A549 (cell line): ENCODE results near the gene ZGLP1. TPM values are rescaled to one million over a fixed set of nuclear protein-coding genes. Genes with fewer than 3 reads are reported as not detected.
A peak's percentile ranks its signal among the peaks of the same experiment; 100 is the strongest.

Source experiments
- ATAC-seq, 2 experiments: fragments of 200-7000 bp in 1 of 2; fragments of >200 bp in 1 of 2; cut with Nextera tagmentation in 1 of 2; cut with Tn5 transposase in 1 of 2; 3 replicates each; pipeline versions ENCODE4 v1.8.0 to v1.9.1; 2018 to 2020; ENCODE audit warnings: mild to moderate bottlenecking in 1 of 2, moderate library complexity in 1 of 2
- CTCF ChIA-PET: fragments of 300-600 bp; sonication (Branson Sonifier 250); formaldehyde crosslinking; extraction: SDS; loops from one replicate; lab custom pipeline; 2021; ENCODE audit warnings: antibody characterized with exemption, inconsistent platforms; lab: Yijun Ruan, JAX
- POLR2A ChIA-PET: fragments of 350-600 bp; formaldehyde crosslinking; extraction: SDS; loops from one replicate; lab custom pipeline; 2021; ENCODE audit warnings: antibody characterized with exemption, inconsistent platforms; lab: Yijun Ruan, JAX
- DNase-seq, 2 experiments: peaks; one replicate each; pipeline versions ENCODE4 v3.0.0 to v3.0.0-alpha.2; 2011 to 2016; ENCODE audit warnings: low read depth in 1 of 2, low spot score in 1 of 2
- FAIRE-seq: peaks from 2 replicates; lab custom pipeline; 2011; peaks lifted over from hg19 to GRCh38; lab: Jason Lieb, UNC
- H3K27ac ChIP-seq, 2 experiments: fragments of >200 bp; sonication (Bioruptor Twin); formaldehyde crosslinking; 3 replicates each; pipeline ENCODE4 v1.5.1; 2016 to 2017
- H3K4me1 ChIP-seq: fragments of >200 bp; sonication (Bioruptor Twin); formaldehyde crosslinking; 3 replicates; pipeline ENCODE4 v1.6.1; 2016
- H3K4me2 ChIP-seq: fragments of >200 bp; sonication (Bioruptor Twin); formaldehyde crosslinking; 3 replicates; pipeline ENCODE4 v1.6.1; 2016
- H3K4me3 ChIP-seq: fragments of >200 bp; sonication (Bioruptor Twin); formaldehyde crosslinking; 3 replicates; pipeline ENCODE4 v1.5.1; 2016
- H3K9me3 ChIP-seq: fragments of >200 bp; sonication (Bioruptor Twin); formaldehyde crosslinking; 3 replicates; pipeline ENCODE4 v1.6.1; 2016
- CBX8 ChIP-seq: fragments of 200-600 bp; sonication (generic); IDR thresholded peaks from 2 replicates; pipeline ENCODE4 v1.6.1; 2016
- CEBPB ChIP-seq, 2 experiments: fragments of >200 bp in 1 of 2; sonication (Bioruptor Twin) in 1 of 2; formaldehyde crosslinking in 1 of 2; IDR thresholded peaks; 2 replicates each; pipeline ENCODE4 v1.6.1; 2012 to 2016
- EHF ChIP-seq: fragments of 250-450 bp; sonication (Bioruptor Pico); IDR thresholded peaks from 2 replicates; pipeline ENCODE4 v1.5.0; 2020; ENCODE audit warnings: mild to moderate bottlenecking
- ESRRA ChIP-seq: fragments of 150-350 bp; IDR thresholded peaks from 2 replicates; pipeline ENCODE4 v1.6.1; 2014; ENCODE audit warnings: mild to moderate bottlenecking, low read length, borderline replicate concordance
- HOXB5 ChIP-seq: fragments of 250-450 bp; sonication (Bioruptor Pico); IDR thresholded peaks from 2 replicates; pipeline ENCODE4 v1.5.0; 2020; ENCODE audit warnings: mild to moderate bottlenecking, moderate library complexity
- JUN ChIP-seq, 2 experiments: fragments of >200 bp; sonication (Bioruptor Twin); formaldehyde crosslinking; IDR thresholded peaks; 2 replicates in 1 of 2; 3 replicates in 1 of 2; pipeline ENCODE4 v1.6.1; 2016 to 2017
- MYC ChIP-seq: IDR thresholded peaks from 2 replicates; pipeline ENCODE4 v1.6.1; 2012; ENCODE audit warnings: mild to moderate bottlenecking, inconsistent platforms, low read length, improper control_type of control experiment, borderline replicate concordance
- RARB ChIP-seq: fragments of 250-450 bp; sonication (Bioruptor Pico); IDR thresholded peaks from 2 replicates; pipeline ENCODE4 v1.8.0; 2021; ENCODE audit warnings: mild to moderate bottlenecking, moderate library complexity
- RFX5 ChIP-seq: fragments of 450-650 bp; IDR thresholded peaks from 2 replicates; pipeline ENCODE4 v1.7.1; 2014; ENCODE audit warnings: antibody characterized with exemption, mild to moderate bottlenecking, moderate library complexity
- SMC3 ChIP-seq: fragments of >200 bp; sonication (Bioruptor Twin); formaldehyde crosslinking; IDR thresholded peaks from 3 replicates; pipeline ENCODE4 v1.6.1; 2018; ENCODE audit warnings: inconsistent platforms
- SREBF2 ChIP-seq: fragments of 450-650 bp; IDR thresholded peaks from 2 replicates; pipeline ENCODE4 v1.6.1; 2014; ENCODE audit warnings: mild to moderate bottlenecking, moderate library complexity
- TFCP2L1 ChIP-seq: fragments of 250-450 bp; sonication (Bioruptor Pico); IDR thresholded peaks from 2 replicates; pipeline ENCODE4 v1.5.0; 2021; ENCODE audit warnings: mild to moderate bottlenecking
- WGBS: methylation state at CpG from one replicate; pipeline ENCODE4 v1.1.6; 2017; ENCODE audit errors: missing lambda C conversion rate; 5-methylcytosine and 5-hydroxymethylcytosine counted together
- polyA plus RNA-seq, 4 experiments: library from polyadenylated mRNA; depleted of rRNA in 3 of 4; stranded (reverse); fragments of >200 nt; fragmentation: RNase III in 1 of 4; extraction: RNeasy Plus Mini Kit Qiagen cat#74134 plus additional on column Dnase treatment in 1 of 4; gene quantifications; 2 replicates in 3 of 4; 3 replicates in 1 of 4; pipeline ENCODE4 v1.2.3, GENCODE V29; 2011 to 2017
- TF ChIP-seq, protein P1 (sequence below): fragments of >200 bp; sonication (Bioruptor Twin); formaldehyde crosslinking; IDR thresholded peaks from 3 replicates; pipeline ENCODE4 v1.5.1; 2016
- TF ChIP-seq, protein P2 (sequence below): fragments of 200-600 bp; sonication (generic); IDR thresholded peaks from 2 replicates; pipeline ENCODE4 v1.6.1; 2016; ENCODE audit warnings: antibody characterized with exemption, mild to moderate bottlenecking, moderate library complexity
- TF ChIP-seq, protein P3 (sequence below): fragments of 250-450 bp; sonication (Bioruptor Pico); IDR thresholded peaks from 2 replicates; pipeline ENCODE4 v1.5.0; 2020; ENCODE audit warnings: low read depth, mild to moderate bottlenecking, moderate library complexity
- TF ChIP-seq, protein P4 (sequence below): fragments of 250-450 bp; sonication (Bioruptor Pico); IDR thresholded peaks from 2 replicates; pipeline ENCODE4 v1.5.0; 2021; ENCODE audit warnings: mild to moderate bottlenecking, moderate library complexity, borderline replicate concordance

ZGLP1 gene
- polyA plus RNA-seq, 2 of the 4 experiments (the other 2 are of a cell fraction) = 0.84 to 1.9 TPM

DNA sequence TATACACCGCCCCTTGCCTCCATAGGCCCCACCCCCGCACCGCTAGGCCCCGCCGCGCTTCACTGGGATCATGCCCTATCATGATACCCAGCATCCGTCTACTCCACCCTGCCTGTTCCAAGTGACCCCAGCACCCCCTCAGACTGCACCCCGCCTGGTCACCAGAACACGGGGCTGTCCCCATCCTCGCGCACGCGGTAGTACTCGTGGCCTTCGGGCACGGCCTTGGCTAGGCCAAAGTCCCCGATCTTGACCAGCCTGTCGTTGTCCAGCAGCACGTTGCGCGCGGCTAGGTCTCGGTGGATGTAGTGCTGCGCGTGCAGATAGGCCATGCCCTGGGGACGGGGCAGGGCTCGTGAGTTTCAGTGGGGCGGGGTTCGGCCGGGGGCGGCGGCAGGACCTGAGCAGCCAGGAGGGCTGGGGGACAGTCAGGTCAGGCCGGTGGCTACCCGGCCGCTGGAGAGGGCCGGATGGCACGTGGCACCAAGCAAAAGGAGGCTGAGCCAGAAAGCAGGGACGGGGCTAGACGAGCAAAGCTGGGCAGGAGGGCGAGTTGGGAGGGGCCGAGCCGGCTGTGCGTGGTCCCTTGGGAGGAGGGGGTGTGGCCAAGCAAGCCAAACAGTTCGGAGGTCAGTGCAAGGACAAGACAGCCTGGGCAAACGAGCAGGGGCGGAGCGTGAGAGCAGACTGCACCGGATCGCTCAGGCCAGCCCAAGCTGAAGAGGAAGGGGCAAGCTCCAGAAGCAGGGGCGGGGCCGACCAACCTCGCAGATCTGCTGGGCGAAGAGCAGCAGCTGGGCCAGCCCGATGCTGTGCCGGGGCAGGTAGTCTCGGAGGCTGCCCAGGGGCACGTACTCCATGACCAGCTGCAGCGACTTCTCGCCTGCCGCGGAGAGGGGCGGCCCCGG is 43.4 kb upstream of the ZGLP1 start:
- CTCF ChIA-PET = interaction anchor here (1.0 kb wide), 1 partner anchor 9 kb away, joined by 3 read pairs; no protein-coding TSS in a partner anchor
- no peak for FAIRE-seq

DNA sequence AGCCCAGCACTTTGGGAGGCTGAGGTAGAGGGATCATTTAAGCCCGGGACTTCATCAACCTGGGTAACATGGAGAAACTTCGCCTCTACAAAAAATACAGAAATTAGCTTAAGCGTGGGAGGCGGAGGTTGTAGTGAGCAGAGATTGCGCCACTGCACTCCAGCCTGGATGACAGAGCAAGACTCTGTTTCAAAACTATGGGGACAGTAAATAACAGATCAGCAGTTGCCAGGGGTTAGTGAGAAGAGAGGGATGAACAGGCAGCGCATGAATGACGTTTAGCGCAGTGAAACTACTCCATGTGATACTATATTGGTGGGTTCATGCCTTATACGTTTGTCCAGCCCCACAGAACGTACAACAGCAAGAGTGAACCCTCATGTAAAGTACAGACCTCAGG is 36.9 kb upstream of the ZGLP1 start:
- TF ChIP-seq CEBPB (IDR thresholded peaks at IDR 0.05) = 0 out of 4 replicates have a peak, but pooled peaks of 1 of the 2 experiments have one; percentile 24
- TF ChIP-seq MYC = no peak
- TF ChIP-seq, protein P1, sequence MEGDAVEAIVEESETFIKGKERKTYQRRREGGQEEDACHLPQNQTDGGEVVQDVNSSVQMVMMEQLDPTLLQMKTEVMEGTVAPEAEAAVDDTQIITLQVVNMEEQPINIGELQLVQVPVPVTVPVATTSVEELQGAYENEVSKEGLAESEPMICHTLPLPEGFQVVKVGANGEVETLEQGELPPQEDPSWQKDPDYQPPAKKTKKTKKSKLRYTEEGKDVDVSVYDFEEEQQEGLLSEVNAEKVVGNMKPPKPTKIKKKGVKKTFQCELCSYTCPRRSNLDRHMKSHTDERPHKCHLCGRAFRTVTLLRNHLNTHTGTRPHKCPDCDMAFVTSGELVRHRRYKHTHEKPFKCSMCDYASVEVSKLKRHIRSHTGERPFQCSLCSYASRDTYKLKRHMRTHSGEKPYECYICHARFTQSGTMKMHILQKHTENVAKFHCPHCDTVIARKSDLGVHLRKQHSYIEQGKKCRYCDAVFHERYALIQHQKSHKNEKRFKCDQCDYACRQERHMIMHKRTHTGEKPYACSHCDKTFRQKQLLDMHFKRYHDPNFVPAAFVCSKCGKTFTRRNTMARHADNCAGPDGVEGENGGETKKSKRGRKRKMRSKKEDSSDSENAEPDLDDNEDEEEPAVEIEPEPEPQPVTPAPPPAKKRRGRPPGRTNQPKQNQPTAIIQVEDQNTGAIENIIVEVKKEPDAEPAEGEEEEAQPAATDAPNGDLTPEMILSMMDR = no peak
- TF ChIP-seq CBX8 = no peak
- TF ChIP-seq, all 56 proteins: peak for 1
- Histone ChIP-seq H3K27ac (no peak overlapping the region), H3K9me3 (no peaks in the 10 kb centered on the region), H3K4me3 (no peak overlapping the region), H3K4me2 (no peak overlapping the region), H3K4me1 (no peaks in the 10 kb centered on the region)
- ATAC-seq (no peak), FAIRE-seq (no peak), DNase-seq (no peak)
- ChIA-PET CTCF (no interaction called here), POLR2A (no interaction called here)
- WGBS = 76% methylated on average over 10 of the region's 10 CpGs

More for the DNA sequence above, 43.4 kb upstream of the ZGLP1 start:
- H3K4me3 ChIP-seq = no peak overlapping the region
- TF ChIP-seq SMC3 (no peak), HOXB5 (CRISPR knock-in tag) (no peak), EHF (CRISPR knock-in tag) (no peak), JUN (IDR thresholded peaks at IDR 0.05) (no peak), CBX8 (no peak)
- TF ChIP-seq, protein P2, sequence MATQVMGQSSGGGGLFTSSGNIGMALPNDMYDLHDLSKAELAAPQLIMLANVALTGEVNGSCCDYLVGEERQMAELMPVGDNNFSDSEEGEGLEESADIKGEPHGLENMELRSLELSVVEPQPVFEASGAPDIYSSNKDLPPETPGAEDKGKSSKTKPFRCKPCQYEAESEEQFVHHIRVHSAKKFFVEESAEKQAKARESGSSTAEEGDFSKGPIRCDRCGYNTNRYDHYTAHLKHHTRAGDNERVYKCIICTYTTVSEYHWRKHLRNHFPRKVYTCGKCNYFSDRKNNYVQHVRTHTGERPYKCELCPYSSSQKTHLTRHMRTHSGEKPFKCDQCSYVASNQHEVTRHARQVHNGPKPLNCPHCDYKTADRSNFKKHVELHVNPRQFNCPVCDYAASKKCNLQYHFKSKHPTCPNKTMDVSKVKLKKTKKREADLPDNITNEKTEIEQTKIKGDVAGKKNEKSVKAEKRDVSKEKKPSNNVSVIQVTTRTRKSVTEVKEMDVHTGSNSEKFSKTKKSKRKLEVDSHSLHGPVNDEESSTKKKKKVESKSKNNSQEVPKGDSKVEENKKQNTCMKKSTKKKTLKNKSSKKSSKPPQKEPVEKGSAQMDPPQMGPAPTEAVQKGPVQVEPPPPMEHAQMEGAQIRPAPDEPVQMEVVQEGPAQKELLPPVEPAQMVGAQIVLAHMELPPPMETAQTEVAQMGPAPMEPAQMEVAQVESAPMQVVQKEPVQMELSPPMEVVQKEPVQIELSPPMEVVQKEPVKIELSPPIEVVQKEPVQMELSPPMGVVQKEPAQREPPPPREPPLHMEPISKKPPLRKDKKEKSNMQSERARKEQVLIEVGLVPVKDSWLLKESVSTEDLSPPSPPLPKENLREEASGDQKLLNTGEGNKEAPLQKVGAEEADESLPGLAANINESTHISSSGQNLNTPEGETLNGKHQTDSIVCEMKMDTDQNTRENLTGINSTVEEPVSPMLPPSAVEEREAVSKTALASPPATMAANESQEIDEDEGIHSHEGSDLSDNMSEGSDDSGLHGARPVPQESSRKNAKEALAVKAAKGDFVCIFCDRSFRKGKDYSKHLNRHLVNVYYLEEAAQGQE = no peak
- TF ChIP-seq, protein P3, sequence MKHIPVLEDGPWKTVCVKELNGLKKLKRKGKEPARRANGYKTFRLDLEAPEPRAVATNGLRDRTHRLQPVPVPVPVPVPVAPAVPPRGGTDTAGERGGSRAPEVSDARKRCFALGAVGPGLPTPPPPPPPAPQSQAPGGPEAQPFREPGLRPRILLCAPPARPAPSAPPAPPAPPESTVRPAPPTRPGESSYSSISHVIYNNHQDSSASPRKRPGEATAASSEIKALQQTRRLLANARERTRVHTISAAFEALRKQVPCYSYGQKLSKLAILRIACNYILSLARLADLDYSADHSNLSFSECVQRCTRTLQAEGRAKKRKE (CRISPR knock-in tag) = no peak
- TF ChIP-seq, all 56 proteins: peak for 0
- Histone ChIP-seq H3K9me3 (no peaks in the 10 kb centered on the region), H3K4me2 (no peak overlapping the region), H3K4me1 (no peaks in the 10 kb centered on the region), H3K27ac (no peak overlapping the region)
- POLR2A ChIA-PET = no interaction called here
- ATAC-seq (peak; percentile 39 to 48; a peak in 4 of 6 replicates), DNase-seq (no peak)
- 91% methylated on average over 35 of the region's 63 CpGs for WGBS

DNA sequence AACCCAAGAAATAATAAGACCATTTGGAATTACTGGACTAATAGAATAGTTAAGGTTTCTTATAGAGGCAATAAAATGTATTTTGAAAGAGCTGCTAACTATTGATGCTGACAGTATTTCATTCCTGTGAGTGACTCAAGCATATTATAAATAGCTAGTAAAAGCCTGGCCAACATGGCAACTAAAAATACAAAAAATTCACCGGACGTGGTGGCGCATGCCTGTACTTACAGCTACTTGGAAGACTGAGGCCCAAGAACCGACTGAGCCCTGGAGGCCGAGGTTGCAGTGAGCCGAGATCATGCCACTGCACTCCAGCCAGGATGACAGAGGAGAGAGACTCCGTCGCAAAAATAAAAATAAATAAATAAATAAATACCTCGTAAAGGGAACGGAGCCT is 35.2 kb upstream of the ZGLP1 start:
- H3K27ac ChIP-seq = no peak overlapping the region
- H3K4me2 ChIP-seq = no peak overlapping the region
- H3K9me3 ChIP-seq = no peaks in the 10 kb centered on the region
- H3K4me3 ChIP-seq = no peak overlapping the region
- ATAC-seq (no peak), FAIRE-seq (no peak), DNase-seq (no peak)
- H3K4me1 ChIP-seq = no peaks in the 10 kb centered on the region
- ChIA-PET CTCF (interaction anchor here (1.2 to 1.5 kb wide), 2 partner anchors 45 to 75 kb away, joined by 3 to 5 read pairs; no protein-coding TSS in a partner anchor), POLR2A (interaction anchor here (1.1 kb wide), 1 partner anchor 11 kb away, joined by 4 read pairs; the partner anchor contains the start of gene RAVER1)
- 81% methylated on average over 10 of the region's 10 CpGs for whole genome bisulfite sequencing
- TF ChIP-seq SREBF2 (no peak), RFX5 (no peak), CBX8 (no peak), TFCP2L1 (CRISPR knock-in tag) (no peak), RARB (CRISPR knock-in tag) (no peak), ESRRA (no peak)
- TF ChIP-seq, protein P4, sequence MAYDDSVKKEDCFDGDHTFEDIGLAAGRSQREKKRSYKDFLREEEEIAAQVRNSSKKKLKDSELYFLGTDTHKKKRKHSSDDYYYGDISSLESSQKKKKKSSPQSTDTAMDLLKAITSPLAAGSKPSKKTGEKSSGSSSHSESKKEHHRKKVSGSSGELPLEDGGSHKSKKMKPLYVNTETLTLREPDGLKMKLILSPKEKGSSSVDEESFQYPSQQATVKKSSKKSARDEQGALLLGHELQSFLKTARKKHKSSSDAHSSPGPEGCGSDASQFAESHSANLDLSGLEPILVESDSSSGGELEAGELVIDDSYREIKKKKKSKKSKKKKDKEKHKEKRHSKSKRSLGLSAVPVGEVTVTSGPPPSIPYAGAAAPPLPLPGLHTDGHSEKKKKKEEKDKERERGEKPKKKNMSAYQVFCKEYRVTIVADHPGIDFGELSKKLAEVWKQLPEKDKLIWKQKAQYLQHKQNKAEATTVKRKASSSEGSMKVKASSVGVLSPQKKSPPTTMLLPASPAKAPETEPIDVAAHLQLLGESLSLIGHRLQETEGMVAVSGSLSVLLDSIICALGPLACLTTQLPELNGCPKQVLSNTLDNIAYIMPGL (CRISPR knock-in tag) = no peak
